GM12878 (cell line): ENCODE results near the gene DENND6B. TPM values are rescaled to one million over a fixed set of nuclear protein-coding genes. Genes with fewer than 3 reads are reported as not detected.

ENCODE experiments used
- ATAC-seq: fragments of 200-7000 bp; cut with Tn5 transposase; 3 replicates; pipeline ENCODE4 v1.9.1; 2020; ENCODE audit warnings: mild to moderate bottlenecking, moderate library complexity
- BruUV-seq: library from RNA; stranded (reverse); fragments of 400-500 nt; replicated peaks from 2 replicates; lab custom pipeline; 2021; lab: Mats Ljungman, UMichigan
- CTCF ChIA-PET: fragments of 300-600 bp; sonication (Branson Sonifier 250); formaldehyde crosslinking; extraction: SDS; loops from one replicate; lab custom pipeline; 2021; ENCODE audit warnings: inconsistent platforms; lab: Yijun Ruan, JAX
- POLR2A ChIA-PET: fragments of 350-600 bp; formaldehyde crosslinking; extraction: SDS; loops from one replicate; lab custom pipeline; 2021; ENCODE audit warnings: inconsistent platforms; lab: Charles Lee
- RAD21 ChIA-PET: fragments of 300-600 bp; sonication (Branson Sonifier 250); formaldehyde crosslinking; loops from one replicate; lab custom pipeline; 2023; ENCODE audit warnings: antibody characterized with exemption; ENCODE audit not compliant: unreplicated experiment; lab: Charles Lee
- SMC1A ChIA-PET: fragments of 300-600 bp; sonication (Branson Sonifier 250); formaldehyde crosslinking; loops from one replicate; lab custom pipeline; 2023; ENCODE audit not compliant: unreplicated experiment, uncharacterized antibody; lab: Charles Lee
- DNase-seq: peaks from one replicate; pipeline ENCODE4 v3.0.0-alpha.2; 2011; ENCODE audit warnings: low read depth, low spot score
- FAIRE-seq: peaks from 3 replicates; lab custom pipeline; 2011; peaks lifted over from hg19 to GRCh38; lab: Jason Lieb, UNC
- H2AFZ ChIP-seq: 2 replicates; pipeline ENCODE4 v1.6.0; 2011; ENCODE audit warnings: low read depth, low read length, control low read depth; ENCODE audit not compliant: control insufficient read depth
- H3K27ac ChIP-seq: 2 replicates; pipeline ENCODE4 v1.5.1; 2011; ENCODE audit warnings: control low read depth; ENCODE audit not compliant: control insufficient read depth, insufficient read depth
- H3K27me3 ChIP-seq, 2 experiments: replicated peaks in 1 of 2; 2 replicates each; pipeline versions ENCODE4 v1.6.0 to v1.6.1; 2011; ENCODE audit warnings: low read length in 1 of 2; ENCODE audit not compliant: control insufficient read depth in 2 of 2, insufficient read depth in 2 of 2
- H3K36me3 ChIP-seq, 2 experiments: 2 replicates each; pipeline ENCODE4 v1.5.1; 2011; ENCODE audit warnings: low read length in 1 of 2; ENCODE audit not compliant: control insufficient read depth in 2 of 2, insufficient read depth in 2 of 2
- H3K4me1 ChIP-seq: 2 replicates; pipeline ENCODE4 v1.6.1; 2011; ENCODE audit warnings: mild to moderate bottlenecking, low read length, moderate library complexity, mixed read lengths; ENCODE audit not compliant: control insufficient read depth, insufficient read depth
- H3K4me2 ChIP-seq: 2 replicates; pipeline ENCODE4 v1.6.0; 2011; ENCODE audit warnings: control low read depth; ENCODE audit not compliant: control insufficient read depth, insufficient read depth
- H3K4me3 ChIP-seq: fragments of 200-600 bp; sonication (generic); 2 replicates; pipeline ENCODE4 v1.5.1; 2016
- H3K79me2 ChIP-seq: 2 replicates; pipeline ENCODE4 v1.6.0; 2011; ENCODE audit warnings: low read length; ENCODE audit not compliant: control insufficient read depth, insufficient read depth
- H3K9ac ChIP-seq: 2 replicates; pipeline ENCODE4 v1.8.0; 2011; ENCODE audit warnings: low read length, control low read depth, mixed read lengths; ENCODE audit not compliant: control insufficient read depth, insufficient read depth
- H3K9me3 ChIP-seq: replicated peaks from 3 replicates; pipeline ENCODE4 v1.5.1; 2011; ENCODE audit warnings: mild to moderate bottlenecking, low read length; ENCODE audit not compliant: control insufficient read depth, insufficient read depth
- H4K20me1 ChIP-seq: 2 replicates; pipeline ENCODE4 v1.6.0; 2011; ENCODE audit not compliant: control insufficient read depth, insufficient read depth
- IKZF2 ChIP-seq, 2 experiments: fragments of 450-650 bp; IDR thresholded peaks; 2 replicates each; pipeline ENCODE4 v1.6.1; 2017; ENCODE audit warnings: mild to moderate bottlenecking in 2 of 2, moderate library complexity in 2 of 2
- IRF3 ChIP-seq: fragments of 450-650 bp; IDR thresholded peaks from 2 replicates; pipeline ENCODE4 v1.6.1; 2014; ENCODE audit warnings: mild to moderate bottlenecking
- KAT2A ChIP-seq: conservative IDR thresholded peaks from 2 replicates; pipeline ENCODE4 v1.6.1; 2011; ENCODE audit warnings: low read depth, low read length; ENCODE audit not compliant: control insufficient read depth
- NFYA ChIP-seq: IDR thresholded peaks from 2 replicates; pipeline ENCODE4 v1.6.1; 2011; ENCODE audit warnings: low read depth, mild to moderate bottlenecking, low read length, improper control_type of control experiment, borderline replicate concordance
- NFYB ChIP-seq: IDR thresholded peaks from 2 replicates; pipeline ENCODE4 v1.6.1; 2011; ENCODE audit warnings: low read depth, mild to moderate bottlenecking, low read length, improper control_type of control experiment, moderate library complexity; ENCODE audit not compliant: insufficient read depth
- PAX8 ChIP-seq: fragments of 450-650 bp; IDR thresholded peaks from 2 replicates; pipeline ENCODE4 v1.6.1; 2017; ENCODE audit warnings: mild to moderate bottlenecking, moderate library complexity
- POU2F2 ChIP-seq: IDR thresholded peaks from 3 replicates; pipeline ENCODE4 v1.6.1; 2011; ENCODE audit warnings: low read depth, mild to moderate bottlenecking, low read length, borderline replicate concordance
- RELA ChIP-seq: fragments of 450-650 bp; IDR thresholded peaks from 2 replicates; pipeline ENCODE4 v1.8.0; 2014; ENCODE audit warnings: borderline replicate concordance; ENCODE audit not compliant: partially characterized antibody
- RUNX3 ChIP-seq: IDR thresholded peaks from 2 replicates; pipeline ENCODE4 v1.6.1; 2012; ENCODE audit warnings: low read length, inconsistent platforms
- STAT3 ChIP-seq: IDR thresholded peaks from 2 replicates; pipeline ENCODE4 v1.6.1; 2011; ENCODE audit warnings: low read depth, low read length, improper control_type of control experiment
- TBL1XR1 ChIP-seq: IDR thresholded peaks from 2 replicates; pipeline ENCODE4 v1.6.1; 2012; ENCODE audit warnings: low read depth, low read length, improper control_type of control experiment
- TCF7 ChIP-seq: IDR thresholded peaks from 2 replicates; pipeline ENCODE4 v1.6.1; 2014; ENCODE audit warnings: antibody characterized with exemption, borderline replicate concordance
- YY1 ChIP-seq: IDR thresholded peaks from 2 replicates; pipeline ENCODE4 v1.6.1; 2011; ENCODE audit warnings: low read depth, mild to moderate bottlenecking, low read length
- ZNF207 ChIP-seq: fragments of 450-650 bp; IDR thresholded peaks from 2 replicates; pipeline ENCODE4 v1.6.1; 2014; ENCODE audit warnings: antibody characterized with exemption, mild to moderate bottlenecking, borderline replicate concordance
- WGBS: methylation state at CpG from one replicate; pipeline ENCODE4 v1.1.6; 2016; ENCODE audit warnings: low lambda C conversion rate; ENCODE audit not compliant: insufficient replicate concordance, insufficient coverage; ENCODE audit errors: missing lambda C conversion rate; 5-methylcytosine and 5-hydroxymethylcytosine counted together
- in situ Hi-C: fragments of 300-500 bp; cut with MboI; formaldehyde crosslinking; loops from 9 replicates; pipeline ENCODE4 v1.14.3; 2018; ENCODE audit warnings: mixed read lengths
- intact Hi-C: fragments of 100-400 bp; cut with micrococcal nuclease; formaldehyde crosslinking; loops from one replicate; pipeline ENCODE4 v1.14.2; 2022; ENCODE audit not compliant: unreplicated experiment
- polyA plus RNA-seq, 11 experiments: library from polyadenylated mRNA; depleted of rRNA in 4 of 11; unstranded in 6 of 11; stranded (reverse) in 5 of 11; fragments of >200 nt; fragmentation: Nextera tagmentation in 4 of 11; fragmentation: Illumina TruSeq in 1 of 11; extraction: Ambion mirVana in 4 of 11; extraction: Trizol in 1 of 11; gene quantifications; 1 replicate in 1 of 11; 2 replicates in 10 of 11; pipeline versions ENCODE4 v1.2.1 to v1.2.3, GENCODE V29; 2011 to 2016; ENCODE audit warnings: inconsistent platforms in 2 of 11, missing spikeins in 2 of 11, low read depth in 1 of 11
- total RNA-seq, 4 experiments: library from RNA; depleted of rRNA in 3 of 4; stranded (reverse); fragments of >200 nt in 3 of 4; fragmentation: Illumina TruSeq in 1 of 4; extraction: Trizol in 1 of 4; gene quantifications; 2 replicates each; pipeline versions ENCODE4 v1.2.1 to v1.2.3, GENCODE V29; 2013 to 2021

The DENND6B gene
- total and polyA plus RNA-seq, 10 of the 15 experiments (the other 5 are each of a cell fraction or from before 2014, with no cell fraction given) = 0.72 to 11.3 (median 6.2) TPM

DNA sequence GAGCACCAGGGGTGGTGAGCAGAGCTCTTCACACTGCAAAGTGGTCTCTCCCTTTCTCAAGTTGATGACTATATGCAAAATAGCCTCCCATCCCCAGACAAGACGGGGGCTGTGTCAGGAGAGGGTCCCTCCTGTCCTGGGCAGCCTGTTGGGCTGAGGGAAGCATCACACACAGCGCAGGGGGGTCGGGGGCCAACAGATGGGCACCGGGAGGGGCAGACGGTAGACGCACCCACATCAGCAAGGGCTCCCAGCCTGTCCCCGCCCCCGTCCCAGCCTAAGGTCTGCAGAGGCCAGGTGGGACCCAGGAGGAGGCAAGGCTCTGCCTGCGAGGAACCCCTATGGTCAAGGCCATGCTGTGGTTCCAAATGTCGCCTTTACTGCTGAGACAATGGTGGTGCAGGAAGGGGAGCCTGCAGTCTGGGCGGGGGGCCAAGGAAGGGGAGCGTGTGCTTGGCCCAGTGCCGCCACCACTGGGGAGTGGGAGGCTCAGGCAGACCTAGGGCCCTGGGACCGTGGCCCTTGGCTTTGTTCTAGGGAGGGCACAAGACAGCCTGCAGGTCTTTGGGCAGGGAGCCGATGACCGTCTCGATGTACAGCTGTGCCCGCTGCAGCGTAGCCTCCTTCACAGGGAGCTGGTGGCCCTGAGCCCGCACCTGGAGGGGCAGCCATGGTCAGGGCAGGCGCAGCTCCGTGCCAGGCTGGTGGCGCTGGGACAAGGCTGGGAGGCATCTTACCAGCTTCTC is 15.0 kb downstream of the DENND6B start:
- Histone ChIP-seq H4K20me1 (no peaks in the 10 kb centered on the region), H3K4me3 (no peak overlapping the region), H3K36me3 (no peaks in the 10 kb centered on the region), H3K9ac (no peak overlapping the region), H3K27ac (no peak overlapping the region), H3K4me1 (peaks cover 31% of the 10 kb centered on the region), H3K79me2 (peaks cover 20% of the 10 kb centered on the region), H2AFZ (no peak overlapping the region), H3K9me3 (no peaks in the 10 kb centered on the region), H3K4me2 (no peak overlapping the region), H3K27me3 (no peaks in the 10 kb centered on the region)
- no peak for TF ChIP-seq STAT3
- TF ChIP-seq PAX8 = no peak
- TF ChIP-seq IKZF2 (IDR thresholded peaks at IDR 0.05) = no peak
- no peak for TF ChIP-seq RUNX3
- no peak for TF ChIP-seq TCF7
- no peak for TF ChIP-seq NFYA
- 83% methylated on average over 23 of the region's 23 CpGs for WGBS
- POLR2A ChIA-PET = interaction anchor here (0.6 kb wide), 1 partner anchor 216 kb away, joined by 3 read pairs; no protein-coding TSS in a partner anchor
- FAIRE-seq (no peak), DNase-seq (no peak), ATAC-seq (no peak)
- TSS peak; percentile 57 for BruUV-seq
- RAD21 ChIA-PET = interaction anchor here (0.6 kb wide), 1 partner anchor 8 kb away, joined by 3 read pairs; no protein-coding TSS in a partner anchor
- SMC1A ChIA-PET = no interaction called here
- intact Hi-C loops = no loop called here
- in situ Hi-C loops = no loop called here
- CTCF ChIA-PET = interaction anchor here (0.8 kb wide), 1 partner anchor 14 kb away, joined by 4 read pairs; the partner anchor contains the start of gene DENND6B

- no peaks in the 10 kb centered on the region for H3K27me3 ChIP-seq
- FAIRE-seq (no peak), ATAC-seq (no peak), DNase-seq (no peak)
- RAD21 ChIA-PET = no interaction called here
- WGBS = 88% methylated on average over 11 of the region's 16 CpGs
- SMC1A ChIA-PET = no interaction called here
- H3K27ac ChIP-seq = no peak overlapping the region
- intact Hi-C loops (no loop called here), in situ Hi-C loops (no loop called here)
- CTCF ChIA-PET = interaction anchor here (0.8 kb wide), 1 partner anchor 15 kb away, joined by 4 read pairs; the partner anchor contains the start of gene DENND6B
- H3K9me3 ChIP-seq = no peaks in the 10 kb centered on the region
- no TSS peak for BruUV-seq
- H3K36me3 ChIP-seq = no peaks in the 10 kb centered on the region
- no peak overlapping the region for H3K9ac ChIP-seq
- no peak overlapping the region for H3K4me2 ChIP-seq
- H3K79me2 ChIP-seq = peaks cover 27% of the 10 kb centered on the region
- POLR2A ChIA-PET = no interaction called here
- no peak overlapping the region for H3K4me3 ChIP-seq
- no peak overlapping the region for H2AFZ ChIP-seq
- no peaks in the 10 kb centered on the region for H4K20me1 ChIP-seq
- peaks cover 30% of the 10 kb centered on the region for H3K4me1 ChIP-seq
- TF ChIP-seq YY1 = no peak
- TF ChIP-seq TBL1XR1 = no peak
- no peak for TF ChIP-seq NFYB
- TF ChIP-seq ZNF207 = no peak
- TF ChIP-seq KAT2A = no peak
- TF ChIP-seq POU2F2 = no peak
- no peak for TF ChIP-seq IRF3
- no peak for TF ChIP-seq IKZF2 (IDR thresholded peaks at IDR 0.05)
- no peak for TF ChIP-seq RELA
Observed at GRCh38 chr22:50310949-50311444, 15.8 kb downstream of the DENND6B start.
